ENCODE results near the gene AGXT2. TPM values are rescaled to one million over a fixed set of nuclear protein-coding genes. Genes with fewer than 3 reads are reported as not detected.

The AGXT2 gene
- total and polyA plus RNA-seq, 2 of the 13 experiments (the other 11 are each of a cell fraction or from before 2014, with no cell fraction given) = 0.04 to 0.13 TPM

DNA sequence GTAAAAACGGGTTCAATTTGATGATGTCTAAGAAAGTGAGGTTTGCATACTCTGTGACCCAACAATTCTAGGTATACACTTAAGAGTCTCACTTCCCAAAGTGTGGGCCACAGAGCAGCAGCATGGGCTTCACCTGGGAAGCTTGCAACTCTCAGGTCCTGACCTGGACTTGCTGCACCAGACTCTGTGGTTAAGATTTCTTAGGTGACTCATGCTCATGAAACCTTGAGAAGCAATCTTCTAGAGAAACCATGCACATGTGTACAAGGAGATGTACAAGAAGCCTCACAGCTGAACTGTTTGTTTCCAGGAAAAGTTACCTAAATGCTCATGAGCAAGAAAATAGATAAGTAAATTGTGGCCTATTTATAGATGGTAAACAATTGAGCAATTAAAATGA, 88.4 kb downstream of the AGXT2 start (continued):
- TF ChIP-seq, protein P1, sequence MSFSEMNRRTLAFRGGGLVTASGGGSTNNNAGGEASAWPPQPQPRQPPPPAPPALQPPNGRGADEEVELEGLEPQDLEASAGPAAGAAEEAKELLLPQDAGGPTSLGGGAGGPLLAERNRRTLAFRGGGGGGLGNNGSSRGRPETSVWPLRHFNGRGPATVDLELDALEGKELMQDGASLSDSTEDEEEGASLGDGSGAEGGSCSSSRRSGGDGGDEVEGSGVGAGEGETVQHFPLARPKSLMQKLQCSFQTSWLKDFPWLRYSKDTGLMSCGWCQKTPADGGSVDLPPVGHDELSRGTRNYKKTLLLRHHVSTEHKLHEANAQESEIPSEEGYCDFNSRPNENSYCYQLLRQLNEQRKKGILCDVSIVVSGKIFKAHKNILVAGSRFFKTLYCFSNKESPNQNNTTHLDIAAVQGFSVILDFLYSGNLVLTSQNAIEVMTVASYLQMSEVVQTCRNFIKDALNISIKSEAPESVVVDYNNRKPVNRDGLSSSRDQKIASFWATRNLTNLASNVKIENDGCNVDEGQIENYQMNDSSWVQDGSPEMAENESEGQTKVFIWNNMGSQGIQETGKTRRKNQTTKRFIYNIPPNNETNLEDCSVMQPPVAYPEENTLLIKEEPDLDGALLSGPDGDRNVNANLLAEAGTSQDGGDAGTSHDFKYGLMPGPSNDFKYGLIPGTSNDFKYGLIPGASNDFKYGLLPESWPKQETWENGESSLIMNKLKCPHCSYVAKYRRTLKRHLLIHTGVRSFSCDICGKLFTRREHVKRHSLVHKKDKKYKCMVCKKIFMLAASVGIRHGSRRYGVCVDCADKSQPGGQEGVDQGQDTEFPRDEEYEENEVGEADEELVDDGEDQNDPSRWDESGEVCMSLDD (CRISPR knock-in tag; IDR thresholded peaks at IDR 0.05; ENCODE audit: borderline replicate concordance) = no peak
- TF ChIP-seq MTA1 (CRISPR knock-in tag; IDR thresholded peaks at IDR 0.05; ENCODE audit: borderline replicate concordance) = no peak
- no peak for TF ChIP-seq SALL2 (CRISPR knock-in tag; IDR thresholded peaks at IDR 0.05)
- no peak for TF ChIP-seq SMAD3 (CRISPR knock-in tag; IDR thresholded peaks at IDR 0.05)
- no peak for TF ChIP-seq ZNF652 (CRISPR knock-in tag; IDR thresholded peaks at IDR 0.05; ENCODE audit: borderline replicate concordance, low read depth)
- no peak for TF ChIP-seq KDM4B (CRISPR knock-in tag; IDR thresholded peaks at IDR 0.05)
- no peak for TF ChIP-seq IRF2 (CRISPR knock-in tag; IDR thresholded peaks at IDR 0.05)
- TF ChIP-seq MBD4 (IDR thresholded peaks at IDR 0.05; ENCODE audit: borderline replicate concordance, low read length) = no peak
- no peak for TF ChIP-seq CCAR2 (optimal IDR thresholded peaks at IDR 0.05; ENCODE audit: low read depth, low read length)
- TF ChIP-seq UBTF (CRISPR knock-in tag; IDR thresholded peaks at IDR 0.05) = no peak
